ENCODE data around the gene VEPH1.

VEPH1 gene

DNA sequence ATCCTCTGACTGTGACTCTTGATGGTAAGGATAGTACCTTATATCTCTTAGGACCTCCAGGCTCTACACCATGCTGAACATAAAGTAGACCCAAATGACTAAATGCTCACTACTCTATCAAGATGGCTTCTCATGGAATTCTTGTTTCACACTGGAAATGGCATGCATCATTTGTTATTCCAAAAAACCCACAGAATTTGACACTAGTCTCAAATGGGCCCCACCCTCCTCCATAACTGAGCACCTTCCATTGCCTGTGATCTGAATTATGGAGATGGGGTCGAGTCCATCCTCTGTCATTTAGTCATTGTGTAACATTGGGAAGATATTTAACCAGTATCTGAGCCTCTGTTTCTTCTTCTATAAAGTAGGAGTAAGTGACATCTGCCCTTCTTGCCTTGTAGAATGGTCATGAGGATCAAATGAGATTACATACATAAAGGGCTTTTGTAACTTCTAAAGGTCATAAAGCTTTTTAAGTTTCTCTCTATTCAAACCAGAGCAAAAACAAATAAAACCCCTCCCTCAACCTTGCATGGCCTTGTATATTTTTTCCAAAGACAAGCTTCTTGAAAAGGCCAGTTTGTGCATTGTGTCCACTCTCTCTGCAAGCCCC lies 123.6 kb downstream of the VEPH1 start:
- Histone ChIP-seq H3K4me3 (ENCODE audit: low read depth in 1 of 2, low read length in 1 of 2) (no peak overlapping the region), H3K36me3 (no peaks in the 10 kb centered on the region), H3K4me1 (ENCODE audit: control insufficient read depth in 1 of 2, insufficient read depth in 1 of 2, low read depth in 1 of 2, low read length in 1 of 2) (no peaks in the 10 kb centered on the region), H3K27me3 (no peaks in the 10 kb centered on the region), H3K9me3 (no peaks in the 10 kb centered on the region), H3K27ac (no peak overlapping the region)
- TF ChIP-seq, protein P1, sequence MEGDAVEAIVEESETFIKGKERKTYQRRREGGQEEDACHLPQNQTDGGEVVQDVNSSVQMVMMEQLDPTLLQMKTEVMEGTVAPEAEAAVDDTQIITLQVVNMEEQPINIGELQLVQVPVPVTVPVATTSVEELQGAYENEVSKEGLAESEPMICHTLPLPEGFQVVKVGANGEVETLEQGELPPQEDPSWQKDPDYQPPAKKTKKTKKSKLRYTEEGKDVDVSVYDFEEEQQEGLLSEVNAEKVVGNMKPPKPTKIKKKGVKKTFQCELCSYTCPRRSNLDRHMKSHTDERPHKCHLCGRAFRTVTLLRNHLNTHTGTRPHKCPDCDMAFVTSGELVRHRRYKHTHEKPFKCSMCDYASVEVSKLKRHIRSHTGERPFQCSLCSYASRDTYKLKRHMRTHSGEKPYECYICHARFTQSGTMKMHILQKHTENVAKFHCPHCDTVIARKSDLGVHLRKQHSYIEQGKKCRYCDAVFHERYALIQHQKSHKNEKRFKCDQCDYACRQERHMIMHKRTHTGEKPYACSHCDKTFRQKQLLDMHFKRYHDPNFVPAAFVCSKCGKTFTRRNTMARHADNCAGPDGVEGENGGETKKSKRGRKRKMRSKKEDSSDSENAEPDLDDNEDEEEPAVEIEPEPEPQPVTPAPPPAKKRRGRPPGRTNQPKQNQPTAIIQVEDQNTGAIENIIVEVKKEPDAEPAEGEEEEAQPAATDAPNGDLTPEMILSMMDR (IDR thresholded peaks at IDR 0.05): no peak

DNA sequence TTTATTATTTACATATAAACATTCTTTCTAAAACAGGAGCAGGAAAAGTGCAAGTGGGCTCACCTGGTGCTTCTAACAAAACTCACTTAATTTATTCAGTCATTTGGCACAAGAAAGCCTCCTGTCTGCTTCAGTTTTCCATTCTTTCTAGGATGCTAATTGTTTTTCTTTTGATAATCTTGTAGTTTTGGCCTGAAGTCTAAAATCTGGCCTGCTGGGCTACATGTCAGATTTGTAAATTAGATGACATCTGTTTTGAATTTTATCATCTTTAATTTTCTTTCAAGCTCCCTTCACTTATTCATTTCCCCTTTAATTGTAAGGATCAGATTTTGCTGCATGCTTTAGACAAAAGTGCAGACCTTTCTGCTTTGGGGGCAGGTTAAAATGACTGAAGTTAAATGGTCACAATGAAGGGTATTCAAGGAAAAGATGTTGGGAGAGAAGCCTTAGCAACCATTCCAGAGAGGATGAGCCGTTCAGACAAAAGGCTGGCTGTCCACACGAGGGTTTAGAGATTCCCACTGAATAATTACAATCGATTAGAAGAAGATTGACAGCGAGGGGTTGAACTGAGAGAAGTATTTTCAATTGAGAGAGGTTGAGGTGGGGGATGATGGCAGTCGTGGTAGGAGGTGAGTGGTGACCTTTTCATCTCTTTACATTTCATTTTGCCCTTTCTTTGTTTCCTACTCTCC lies 126.5 kb downstream of the VEPH1 start:
- H3K27me3 ChIP-seq: no peaks in the 10 kb centered on the region
- H3K36me3 ChIP-seq: no peaks in the 10 kb centered on the region
- H3K4me3 ChIP-seq (ENCODE audit: low read depth in 1 of 2, low read length in 1 of 2): no peak overlapping the region
- no peaks in the 10 kb centered on the region for H3K4me1 ChIP-seq (ENCODE audit: control insufficient read depth in 1 of 2, insufficient read depth in 1 of 2, low read depth in 1 of 2, low read length in 1 of 2)
- no peaks in the 10 kb centered on the region for H3K9me3 ChIP-seq
- H3K27ac ChIP-seq: no peak overlapping the region
- TF ChIP-seq, protein P1 (IDR thresholded peaks at IDR 0.05): no peak

DNA sequence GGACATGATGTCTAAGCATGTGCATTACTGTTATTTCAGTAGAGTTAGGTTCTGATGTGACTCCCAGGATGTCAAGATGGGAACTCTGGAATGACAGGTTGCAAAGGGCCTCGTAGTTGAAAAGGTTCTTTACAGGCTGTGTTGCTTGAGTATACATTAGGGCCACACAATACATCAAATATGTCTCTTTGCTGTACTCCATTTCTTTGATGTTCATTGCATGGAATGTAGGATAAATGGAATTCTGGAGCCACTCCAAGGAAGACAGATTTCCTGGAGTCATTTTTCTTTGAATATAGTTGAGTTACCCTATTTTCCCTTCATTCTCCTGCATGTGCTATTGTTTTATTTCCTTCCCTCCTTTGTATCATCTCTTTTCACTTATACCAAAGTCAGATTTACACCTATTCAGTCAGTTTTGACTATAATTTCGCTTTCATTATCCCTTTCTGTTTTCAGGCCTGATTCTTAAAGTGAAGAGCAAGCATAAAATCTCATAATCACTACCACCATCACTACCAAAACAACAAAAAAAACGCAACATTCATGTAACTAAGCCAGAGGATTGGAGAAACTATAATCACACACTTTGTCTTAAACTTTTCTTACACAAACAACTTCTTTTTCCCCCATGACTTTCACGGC lies 127.8 kb downstream of the VEPH1 start:
- H3K4me1 ChIP-seq (ENCODE audit: control insufficient read depth in 1 of 2, insufficient read depth in 1 of 2, low read depth in 1 of 2, low read length in 1 of 2): no peaks in the 10 kb centered on the region
- H3K27ac ChIP-seq: no peak overlapping the region
- no peaks in the 10 kb centered on the region for H3K36me3 ChIP-seq
- no peak overlapping the region for H3K4me3 ChIP-seq (ENCODE audit: low read depth in 1 of 2, low read length in 1 of 2)
- H3K9me3 ChIP-seq: no peaks in the 10 kb centered on the region
- TF ChIP-seq, protein P1 (IDR thresholded peaks at IDR 0.05): no peak
- H3K27me3 ChIP-seq: no peaks in the 10 kb centered on the region

DNA sequence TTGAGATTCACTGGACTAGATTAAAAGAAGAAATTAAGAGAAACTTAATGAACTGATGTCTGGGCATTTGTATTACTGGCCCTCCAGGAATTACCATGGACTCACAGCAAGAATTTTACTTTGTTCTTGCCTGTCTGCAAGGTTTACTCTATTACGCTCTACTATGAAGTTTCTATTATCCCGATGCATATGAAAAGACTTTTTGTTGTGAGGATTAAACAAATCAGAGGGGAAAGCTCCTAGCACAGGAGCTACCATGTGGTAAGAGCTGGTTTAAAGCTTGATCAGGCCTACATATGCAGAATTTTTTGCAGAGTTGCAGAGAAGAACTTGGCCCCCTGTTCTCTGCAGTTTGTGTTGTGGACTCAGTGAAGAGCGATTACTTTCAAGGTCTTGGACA lies 128.3 kb downstream of the VEPH1 start:
- H3K27me3 ChIP-seq: no peaks in the 10 kb centered on the region
- no peak overlapping the region for H3K27ac ChIP-seq
- no peaks in the 10 kb centered on the region for H3K9me3 ChIP-seq
- TF ChIP-seq, protein P1 (IDR thresholded peaks at IDR 0.05): no peak
- H3K4me1 ChIP-seq (ENCODE audit: control insufficient read depth in 1 of 2, insufficient read depth in 1 of 2, low read depth in 1 of 2, low read length in 1 of 2): no peaks in the 10 kb centered on the region
- no peaks in the 10 kb centered on the region for H3K36me3 ChIP-seq
- H3K4me3 ChIP-seq (ENCODE audit: low read depth in 1 of 2, low read length in 1 of 2): no peak overlapping the region

GRCh38 chr3:157373783-157374182 lies 129.4 kb downstream of the VEPH1 start:
- Histone ChIP-seq H3K27me3 (no peaks in the 10 kb centered on the region), H3K4me3 (ENCODE audit: low read depth in 1 of 2, low read length in 1 of 2) (no peak overlapping the region), H3K27ac (no peak overlapping the region), H3K36me3 (no peaks in the 10 kb centered on the region), H3K4me1 (ENCODE audit: control insufficient read depth in 1 of 2, insufficient read depth in 1 of 2, low read depth in 1 of 2, low read length in 1 of 2) (no peaks in the 10 kb centered on the region), H3K9me3 (no peaks in the 10 kb centered on the region)
- TF ChIP-seq, protein P1 (IDR thresholded peaks at IDR 0.05): no peak

Data from neutrophil (primary cell).